GM18870 (cell line): ENCODE results near the gene PGAM2.
A peak's percentile ranks its signal among the peaks of the same experiment; 100 is the strongest.
"Not testable (repeated sequence)": the region's sequence is repeated elsewhere in the genome, so short reads cannot be mapped to it uniquely, and the experiment has no call there.

Source experiments
- ATAC-seq: cut with Tn5 transposase; IDR thresholded peaks from one replicate; pipeline ENCODE4 v1.9.1; 2021; ENCODE audit warnings: moderate library complexity; ENCODE audit not compliant: unreplicated experiment

The PGAM2 gene

GRCh38 chr7:44033971-44034844, 31.2 kb downstream of the PGAM2 start:
- not testable (repeated sequence) for ATAC-seq

DNA sequence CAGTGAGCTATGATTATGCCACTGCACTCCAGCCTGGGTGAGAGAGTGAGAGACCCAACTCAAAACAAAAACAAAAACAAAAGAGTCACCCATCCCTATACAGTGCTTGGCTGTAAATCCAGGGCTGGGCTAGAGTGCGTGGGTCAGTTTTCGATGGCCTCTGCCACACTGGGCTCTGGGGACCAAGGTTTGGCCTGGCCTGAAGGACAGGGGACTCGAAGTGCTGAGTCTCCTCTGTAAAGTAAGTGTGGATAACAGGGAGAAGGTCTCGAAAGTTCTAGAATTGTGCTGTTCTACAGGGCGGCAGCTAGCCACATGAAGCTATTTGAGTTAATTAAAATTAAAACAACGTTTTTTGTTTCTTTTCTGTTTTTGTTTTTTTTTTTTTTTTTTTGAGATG, 33.3 kb downstream of the PGAM2 start:
- ATAC-seq, result not testable (repeated sequence)

GRCh38 chr7:44031319-44031718, 34.0 kb downstream of the PGAM2 start:
- ATAC-seq, result not testable (repeated sequence)

- not testable (repeated sequence) for ATAC-seq
These were observed 35.3 kb downstream of the PGAM2 start for GRCh38 chr7:44030029-44030428.

- ATAC-seq, result not testable (repeated sequence)
These were observed 35.9 kb downstream of the PGAM2 start for GRCh38 chr7:44029433-44029832.

GRCh38 chr7:44022796-44023467, 42.4 kb downstream of the PGAM2 start:
- ATAC-seq, result not testable (repeated sequence)

GRCh38 chr7:44022069-44022468, 43.3 kb downstream of the PGAM2 start:
- ATAC-seq, result not testable (repeated sequence)

GRCh38 chr7:44019825-44020224, 45.5 kb downstream of the PGAM2 start:
- not testable (repeated sequence) for ATAC-seq

DNA sequence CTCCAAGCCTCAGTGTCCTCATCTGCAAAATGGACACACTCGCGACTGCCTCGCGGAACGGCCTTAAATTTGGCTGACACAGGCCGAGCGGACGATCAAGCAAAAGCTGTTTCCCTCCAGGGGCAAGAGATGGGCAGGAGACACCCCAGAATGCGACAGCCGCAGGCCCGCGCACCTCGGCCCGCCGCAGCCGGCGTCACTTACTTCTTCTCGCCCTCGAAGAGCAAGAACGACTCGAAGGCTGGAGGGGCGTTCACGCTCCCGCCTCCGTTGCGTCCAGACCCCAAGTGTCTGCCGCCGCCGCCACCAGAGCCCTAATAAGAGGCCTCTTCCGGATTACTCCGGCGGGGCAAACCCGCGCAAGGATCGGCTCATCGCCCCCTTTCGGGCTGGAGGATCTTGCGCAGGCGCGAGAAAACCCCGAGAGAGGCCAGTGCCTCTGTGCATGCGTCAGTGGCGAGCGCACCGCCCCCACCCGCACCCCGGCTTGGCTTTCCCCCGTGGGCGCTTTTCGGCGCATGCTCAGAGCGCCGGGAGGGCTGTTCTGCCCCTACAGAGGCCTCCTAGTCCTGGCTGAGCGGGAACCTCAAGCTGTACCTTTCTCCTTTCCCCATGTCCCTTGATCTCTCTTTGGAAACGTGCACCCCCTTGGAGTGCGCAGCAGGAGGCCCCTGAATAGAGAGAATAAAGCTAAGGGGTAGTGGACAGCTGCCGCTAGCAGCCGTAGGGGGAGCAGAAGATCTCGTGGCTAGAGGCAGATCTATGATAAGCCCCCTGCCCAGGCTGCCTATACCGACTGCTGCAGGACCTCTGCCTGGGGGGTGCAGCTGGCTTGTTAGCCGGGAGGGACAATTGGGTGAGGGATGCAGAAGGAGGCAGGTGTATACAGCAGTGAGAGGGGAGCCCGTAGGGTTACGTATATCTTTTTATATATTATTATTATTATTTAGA, 46.2 kb downstream of the PGAM2 start:
- ATAC-seq, result peak; percentile 88

- not testable (repeated sequence) for ATAC-seq
These were observed 50.3 kb downstream of the PGAM2 start for GRCh38 chr7:44015090-44015489.
